ENCODE data around the gene CFDP1. TPM values are rescaled to one million over a fixed set of nuclear protein-coding genes. Genes with fewer than 3 reads are reported as not detected.

The CFDP1 gene
- total and polyA plus RNA-seq, 2 of the 13 experiments (the other 11 are each of a cell fraction or from before 2014, with no cell fraction given) = 78.6 to 153 TPM

- no peak for TF ChIP-seq ZNF607 (CRISPR knock-in tag; IDR thresholded peaks at IDR 0.05; ENCODE audit: borderline replicate concordance)
- no peak for TF ChIP-seq FOXO1 (CRISPR knock-in tag; IDR thresholded peaks at IDR 0.05)
- no peak for TF ChIP-seq HMG20B (CRISPR knock-in tag; conservative IDR thresholded peaks at IDR 0.05)
- TF ChIP-seq ZNF232 (CRISPR knock-in tag; IDR thresholded peaks at IDR 0.05; ENCODE audit: borderline replicate concordance) = peak; percentile 78; the same call in 1 of the 2 replicates
- no peak for TF ChIP-seq RXRB (CRISPR knock-in tag; IDR thresholded peaks at IDR 0.05; ENCODE audit: borderline replicate concordance)
- TF ChIP-seq NR2F2 (IDR thresholded peaks at IDR 0.05; ENCODE audit: borderline replicate concordance, low read depth) = no peak; the same call in 1 of the 2 replicates
- no peak for TF ChIP-seq JDP2 (CRISPR knock-in tag; IDR thresholded peaks at IDR 0.05; ENCODE audit: borderline replicate concordance)
- TF ChIP-seq THYN1 (CRISPR knock-in tag; IDR thresholded peaks at IDR 0.05; ENCODE audit: borderline replicate concordance, low read depth) = no peak
- no peak for TF ChIP-seq GLMP (CRISPR knock-in tag; IDR thresholded peaks at IDR 0.05; ENCODE audit: borderline replicate concordance)
- TF ChIP-seq ZSCAN5A (CRISPR knock-in tag; IDR thresholded peaks at IDR 0.05; ENCODE audit: borderline replicate concordance) = no peak
- TF ChIP-seq ZKSCAN8 (CRISPR knock-in tag; IDR thresholded peaks at IDR 0.05; ENCODE audit: borderline replicate concordance) = no peak
- no peak for TF ChIP-seq ZNF670 (CRISPR knock-in tag; IDR thresholded peaks at IDR 0.05; ENCODE audit: borderline replicate concordance)
Measured at GRCh38 chr16:75250089-75250808, 183.1 kb downstream of the CFDP1 start (continued).

Data from HepG2 (cell line).